ENCODE measurements around the gene ANXA8. TPM values are rescaled to one million over a fixed set of nuclear protein-coding genes. Genes with fewer than 3 reads are reported as not detected.

Gene ANXA8
- total and polyA plus RNA-seq, 2 donors (not counting 3 experiments of a cell fraction or from before 2014, with no cell fraction given): not detected

GRCh38 chr10:47418966-47419365 is 64.9 kb downstream of the ANXA8 start:
- Histone ChIP-seq H3K79me2 (ENCODE audit: control insufficient read depth, insufficient read depth, low read length) (no peaks in the 10 kb centered on the region), H3K36me3 (ENCODE audit: control insufficient read depth in 2 of 2, extremely low read depth in 1 of 2, insufficient read depth in 2 of 2, low read length in 2 of 2) (no peaks in the 10 kb centered on the region), H3K9me3 (replicated peaks; ENCODE audit: control insufficient read depth, insufficient read depth, low read length) (no peaks in the 10 kb centered on the region), H4K20me1 (replicated peaks; ENCODE audit: control insufficient read depth, extremely low read depth, insufficient read depth, low read length) (no peaks in the 10 kb centered on the region), H3K27me3 (ENCODE audit: control insufficient read depth in 2 of 2, insufficient read depth in 2 of 2, low read length in 2 of 2) (no peaks in the 10 kb centered on the region), H3K4me1 (ENCODE audit: control insufficient read depth, extremely low read depth, insufficient read depth, low read length) (peaks cover 2% of the 10 kb centered on the region), H3K27ac (ENCODE audit: insufficient read depth, low read depth, low read length) (no peak overlapping the region), H3K4me3 (replicated peaks in 1 of 3; ENCODE audit: insufficient read depth in 1 of 3, low read depth in 1 of 3, low read length in 3 of 3) (no peak overlapping the region), H3K9me1 (replicated peaks; ENCODE audit: control insufficient read depth, extremely low read depth, insufficient read depth, low read length) (no peaks in the 10 kb centered on the region), H3K4me2 (ENCODE audit: insufficient read depth, low read length) (no peak overlapping the region), H3K9ac (replicated peaks; ENCODE audit: extremely low read depth, insufficient read depth, low read length) (no peak overlapping the region), H2AFZ (ENCODE audit: low read depth, low read length) (no peak overlapping the region)
- dilution Hi-C loops (cut with MboI; ENCODE audit: extremely low pct_ligation_motif_present, low sequenced_read_pairs) (no loop called here), intact Hi-C loops (cut with micrococcal nuclease) (no loop called here)
- no peak for TF ChIP-seq MAX (IDR thresholded peaks at IDR 0.05; ENCODE audit: insufficient read depth, insufficient read length)
- no peak for TF ChIP-seq POLR2A (IDR thresholded peaks at IDR 0.05; ENCODE audit: low read depth, low read length)
- TF ChIP-seq CTCF (IDR thresholded peaks at IDR 0.05; ENCODE audit: extremely low read depth in 1 of 2, insufficient read depth in 1 of 2, low read depth in 1 of 2, low read length in 2 of 2): no peak
- TF ChIP-seq EZH2 (IDR thresholded peaks at IDR 0.05; ENCODE audit: borderline replicate concordance, low read depth, low read length, severe bottlenecking): no peak
- no peak for TF ChIP-seq POLR2AphosphoS5 (IDR thresholded peaks at IDR 0.05; ENCODE audit: insufficient read depth, low read depth, low read length)
- TF ChIP-seq GATA2 (IDR thresholded peaks at IDR 0.05; ENCODE audit: insufficient read depth, insufficient read length, low read depth, low read length): no peak
- no peak for TF ChIP-seq JUN (IDR thresholded peaks at IDR 0.05; ENCODE audit: borderline replicate concordance, insufficient read depth, insufficient read length, low read depth)
- no peak for TF ChIP-seq FOS (IDR thresholded peaks at IDR 0.05; ENCODE audit: borderline replicate concordance, insufficient read depth, low read length)
- no peak for TF ChIP-seq MYC (IDR thresholded peaks at IDR 0.05; ENCODE audit: low read depth, low read length)
- BruUV-seq (replicated peaks): no TSS peak
- FAIRE-seq (no peak), DNase-seq (ENCODE audit: low read depth, low spot score) (no peak)
- ChIA-PET POLR2A (no interaction called here), CTCF (no interaction called here)

Measured in endothelial cell of umbilical vein (primary cell).